ENCODE results near the gene COLEC11. TPM values are rescaled to one million over a fixed set of nuclear protein-coding genes. Genes with fewer than 3 reads are reported as not detected.

Gene COLEC11
- total and polyA plus RNA-seq, 2 experiments from 2014 or later = 1.3 to 1.5 TPM

DNA sequence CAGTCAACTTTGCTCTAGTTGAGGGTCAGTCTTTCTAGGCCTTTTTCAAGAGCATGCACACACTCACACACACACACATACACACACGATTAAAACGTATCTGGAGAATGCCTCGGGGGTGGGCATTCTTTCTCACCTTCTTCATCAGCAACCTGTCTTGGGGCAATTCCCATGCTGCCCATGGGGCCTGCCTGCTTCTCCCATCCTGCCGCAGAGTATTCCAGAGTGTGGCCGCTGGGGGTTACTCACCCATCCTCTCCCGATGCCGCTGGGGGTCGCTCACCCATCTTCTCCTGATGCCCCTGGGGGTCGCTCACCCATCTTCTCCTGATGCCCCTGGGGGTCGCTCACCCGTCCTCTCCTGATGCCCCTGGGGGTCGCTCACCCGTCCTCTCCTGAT is 52.3 kb downstream of the COLEC11 start:
- no peaks in the 10 kb centered on the region; the same call in 2 of the 3 replicates for H3K9me3 Mint-ChIP-seq
- no peaks in the 10 kb centered on the region for H4K20me1 ChIP-seq (replicated peaks; ENCODE audit: insufficient read depth)

More for the DNA sequence above, 52.3 kb downstream of the COLEC11 start:
- Histone ChIP-seq H3K4me1 (ENCODE audit: insufficient read depth) (no peaks in the 10 kb centered on the region; the same call in 1 of the 2 replicates), H3K36me3 (ENCODE audit: insufficient read depth) (no peaks in the 10 kb centered on the region), H3K79me2 (replicated peaks; ENCODE audit: insufficient read depth) (no peaks in the 10 kb centered on the region), H3F3A (replicated peaks; ENCODE audit: low read depth) (0 out of 2 replicates have a peak, but pooled peaks cover 5% of the 10 kb centered on the region), H2AFZ (no peak overlapping the region), H3K9me2 (ENCODE audit: insufficient read depth) (no peaks in the 10 kb centered on the region), H3K27ac (ENCODE audit: low read depth) (no peak overlapping the region), H3K4me3 (no peak overlapping the region), H3K4me2 (no peak overlapping the region), H3K27me3 (ENCODE audit: insufficient read depth) (0 out of 2 replicates have a peak, but pooled peaks cover 4% of the 10 kb centered on the region)
- Mint-ChIP-seq H3K4me3 (no peak overlapping the region), H3K36me3 (ENCODE audit: low read depth) (no peaks in the 10 kb centered on the region; the same call in 1 of the 3 replicates), H3K27ac (no peak overlapping the region), H3K4me1 (peaks cover 9% of the 10 kb centered on the region), H3K27me3 (ENCODE audit: insufficient read depth, low read depth, poor library complexity) (peaks cover 18% of the 10 kb centered on the region)
- no peak for TF ChIP-seq EZH2phosphoT487 (IDR thresholded peaks at IDR 0.05; ENCODE audit: unreplicated experiment)
- no peak for TF ChIP-seq EZH2 (IDR thresholded peaks at IDR 0.05; ENCODE audit: low read depth, unreplicated experiment)
- TF ChIP-seq, protein P1, sequence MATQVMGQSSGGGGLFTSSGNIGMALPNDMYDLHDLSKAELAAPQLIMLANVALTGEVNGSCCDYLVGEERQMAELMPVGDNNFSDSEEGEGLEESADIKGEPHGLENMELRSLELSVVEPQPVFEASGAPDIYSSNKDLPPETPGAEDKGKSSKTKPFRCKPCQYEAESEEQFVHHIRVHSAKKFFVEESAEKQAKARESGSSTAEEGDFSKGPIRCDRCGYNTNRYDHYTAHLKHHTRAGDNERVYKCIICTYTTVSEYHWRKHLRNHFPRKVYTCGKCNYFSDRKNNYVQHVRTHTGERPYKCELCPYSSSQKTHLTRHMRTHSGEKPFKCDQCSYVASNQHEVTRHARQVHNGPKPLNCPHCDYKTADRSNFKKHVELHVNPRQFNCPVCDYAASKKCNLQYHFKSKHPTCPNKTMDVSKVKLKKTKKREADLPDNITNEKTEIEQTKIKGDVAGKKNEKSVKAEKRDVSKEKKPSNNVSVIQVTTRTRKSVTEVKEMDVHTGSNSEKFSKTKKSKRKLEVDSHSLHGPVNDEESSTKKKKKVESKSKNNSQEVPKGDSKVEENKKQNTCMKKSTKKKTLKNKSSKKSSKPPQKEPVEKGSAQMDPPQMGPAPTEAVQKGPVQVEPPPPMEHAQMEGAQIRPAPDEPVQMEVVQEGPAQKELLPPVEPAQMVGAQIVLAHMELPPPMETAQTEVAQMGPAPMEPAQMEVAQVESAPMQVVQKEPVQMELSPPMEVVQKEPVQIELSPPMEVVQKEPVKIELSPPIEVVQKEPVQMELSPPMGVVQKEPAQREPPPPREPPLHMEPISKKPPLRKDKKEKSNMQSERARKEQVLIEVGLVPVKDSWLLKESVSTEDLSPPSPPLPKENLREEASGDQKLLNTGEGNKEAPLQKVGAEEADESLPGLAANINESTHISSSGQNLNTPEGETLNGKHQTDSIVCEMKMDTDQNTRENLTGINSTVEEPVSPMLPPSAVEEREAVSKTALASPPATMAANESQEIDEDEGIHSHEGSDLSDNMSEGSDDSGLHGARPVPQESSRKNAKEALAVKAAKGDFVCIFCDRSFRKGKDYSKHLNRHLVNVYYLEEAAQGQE (IDR thresholded peaks at IDR 0.05; ENCODE audit: unreplicated experiment) = no peak
- TF ChIP-seq CTCF (conservative IDR thresholded peaks at IDR 0.05; ENCODE audit: low read depth in 2 of 2) = no peak
- TF ChIP-seq ZNF331 (CRISPR knock-in tag; IDR thresholded peaks at IDR 0.05; ENCODE audit: low read depth) = no peak
- no peak for TF ChIP-seq ZNF114 (CRISPR knock-in tag; IDR thresholded peaks at IDR 0.05)
- no peak for TF ChIP-seq CREB1 (CRISPR knock-in tag; IDR thresholded peaks at IDR 0.05; ENCODE audit: low read depth)
- TF ChIP-seq, protein P2, sequence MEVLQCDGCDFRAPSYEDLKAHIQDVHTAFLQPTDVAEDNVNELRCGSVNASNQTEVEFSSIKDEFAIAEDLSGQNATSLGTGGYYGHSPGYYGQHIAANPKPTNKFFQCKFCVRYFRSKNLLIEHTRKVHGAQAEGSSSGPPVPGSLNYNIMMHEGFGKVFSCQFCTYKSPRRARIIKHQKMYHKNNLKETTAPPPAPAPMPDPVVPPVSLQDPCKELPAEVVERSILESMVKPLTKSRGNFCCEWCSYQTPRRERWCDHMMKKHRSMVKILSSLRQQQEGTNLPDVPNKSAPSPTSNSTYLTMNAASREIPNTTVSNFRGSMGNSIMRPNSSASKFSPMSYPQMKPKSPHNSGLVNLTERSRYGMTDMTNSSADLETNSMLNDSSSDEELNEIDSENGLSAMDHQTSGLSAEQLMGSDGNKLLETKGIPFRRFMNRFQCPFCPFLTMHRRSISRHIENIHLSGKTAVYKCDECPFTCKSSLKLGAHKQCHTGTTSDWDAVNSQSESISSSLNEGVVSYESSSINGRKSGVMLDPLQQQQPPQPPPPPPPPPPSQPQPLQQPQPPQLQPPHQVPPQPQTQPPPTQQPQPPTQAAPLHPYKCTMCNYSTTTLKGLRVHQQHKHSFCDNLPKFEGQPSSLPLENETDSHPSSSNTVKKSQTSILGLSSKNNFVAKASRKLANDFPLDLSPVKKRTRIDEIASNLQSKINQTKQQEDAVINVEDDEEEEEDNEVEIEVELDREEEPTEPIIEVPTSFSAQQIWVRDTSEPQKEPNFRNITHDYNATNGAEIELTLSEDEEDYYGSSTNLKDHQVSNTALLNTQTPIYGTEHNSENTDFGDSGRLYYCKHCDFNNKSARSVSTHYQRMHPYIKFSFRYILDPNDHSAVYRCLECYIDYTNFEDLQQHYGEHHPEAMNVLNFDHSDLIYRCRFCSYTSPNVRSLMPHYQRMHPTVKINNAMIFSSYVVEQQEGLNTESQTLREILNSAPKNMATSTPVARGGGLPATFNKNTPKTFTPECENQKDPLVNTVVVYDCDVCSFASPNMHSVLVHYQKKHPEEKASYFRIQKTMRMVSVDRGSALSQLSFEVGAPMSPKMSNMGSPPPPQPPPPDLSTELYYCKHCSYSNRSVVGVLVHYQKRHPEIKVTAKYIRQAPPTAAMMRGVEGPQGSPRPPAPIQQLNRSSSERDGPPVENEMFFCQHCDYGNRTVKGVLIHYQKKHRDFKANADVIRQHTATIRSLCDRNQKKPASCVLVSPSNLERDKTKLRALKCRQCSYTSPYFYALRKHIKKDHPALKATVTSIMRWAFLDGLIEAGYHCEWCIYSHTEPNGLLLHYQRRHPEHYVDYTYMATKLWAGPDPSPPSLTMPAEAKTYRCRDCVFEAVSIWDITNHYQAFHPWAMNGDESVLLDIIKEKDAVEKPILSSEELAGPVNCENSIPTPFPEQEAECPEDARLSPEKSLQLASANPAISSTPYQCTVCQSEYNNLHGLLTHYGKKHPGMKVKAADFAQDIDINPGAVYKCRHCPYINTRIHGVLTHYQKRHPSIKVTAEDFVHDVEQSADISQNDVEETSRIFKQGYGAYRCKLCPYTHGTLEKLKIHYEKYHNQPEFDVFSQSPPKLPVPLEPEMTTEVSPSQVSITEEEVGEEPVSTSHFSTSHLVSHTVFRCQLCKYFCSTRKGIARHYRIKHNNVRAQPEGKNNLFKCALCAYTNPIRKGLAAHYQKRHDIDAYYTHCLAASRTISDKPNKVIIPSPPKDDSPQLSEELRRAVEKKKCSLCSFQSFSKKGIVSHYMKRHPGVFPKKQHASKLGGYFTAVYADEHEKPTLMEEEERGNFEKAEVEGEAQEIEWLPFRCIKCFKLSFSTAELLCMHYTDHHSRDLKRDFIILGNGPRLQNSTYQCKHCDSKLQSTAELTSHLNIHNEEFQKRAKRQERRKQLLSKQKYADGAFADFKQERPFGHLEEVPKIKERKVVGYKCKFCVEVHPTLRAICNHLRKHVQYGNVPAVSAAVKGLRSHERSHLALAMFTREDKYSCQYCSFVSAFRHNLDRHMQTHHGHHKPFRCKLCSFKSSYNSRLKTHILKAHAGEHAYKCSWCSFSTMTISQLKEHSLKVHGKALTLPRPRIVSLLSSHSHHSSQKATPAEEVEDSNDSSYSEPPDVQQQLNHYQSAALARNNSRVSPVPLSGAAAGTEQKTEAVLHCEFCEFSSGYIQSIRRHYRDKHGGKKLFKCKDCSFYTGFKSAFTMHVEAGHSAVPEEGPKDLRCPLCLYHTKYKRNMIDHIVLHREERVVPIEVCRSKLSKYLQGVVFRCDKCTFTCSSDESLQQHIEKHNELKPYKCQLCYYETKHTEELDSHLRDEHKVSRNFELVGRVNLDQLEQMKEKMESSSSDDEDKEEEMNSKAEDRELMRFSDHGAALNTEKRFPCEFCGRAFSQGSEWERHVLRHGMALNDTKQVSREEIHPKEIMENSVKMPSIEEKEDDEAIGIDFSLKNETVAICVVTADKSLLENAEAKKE (CRISPR knock-in tag; IDR thresholded peaks at IDR 0.05) = no peak
- TF ChIP-seq STAT1 (IDR thresholded peaks at IDR 0.05; ENCODE audit: unreplicated experiment) = no peak
- no peak for TF ChIP-seq JUNB (IDR thresholded peaks at IDR 0.05; ENCODE audit: unreplicated experiment)
- TF ChIP-seq, protein P3, sequence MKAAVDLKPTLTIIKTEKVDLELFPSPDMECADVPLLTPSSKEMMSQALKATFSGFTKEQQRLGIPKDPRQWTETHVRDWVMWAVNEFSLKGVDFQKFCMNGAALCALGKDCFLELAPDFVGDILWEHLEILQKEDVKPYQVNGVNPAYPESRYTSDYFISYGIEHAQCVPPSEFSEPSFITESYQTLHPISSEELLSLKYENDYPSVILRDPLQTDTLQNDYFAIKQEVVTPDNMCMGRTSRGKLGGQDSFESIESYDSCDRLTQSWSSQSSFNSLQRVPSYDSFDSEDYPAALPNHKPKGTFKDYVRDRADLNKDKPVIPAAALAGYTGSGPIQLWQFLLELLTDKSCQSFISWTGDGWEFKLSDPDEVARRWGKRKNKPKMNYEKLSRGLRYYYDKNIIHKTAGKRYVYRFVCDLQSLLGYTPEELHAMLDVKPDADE (IDR thresholded peaks at IDR 0.05) = no peak
- no peak for TF ChIP-seq NANOG (IDR thresholded peaks at IDR 0.05; ENCODE audit: borderline replicate concordance)
- no peak for TF ChIP-seq POLR2AphosphoS5 (IDR thresholded peaks at IDR 0.05; ENCODE audit: low read depth)
- ATAC-seq (no peak), DNase-seq (ENCODE audit: low spot score) (no peak)

All from GM23338 (cell line).